ENCODE results near the gene MTRF1L.
"Not testable (repeated sequence)": the region's sequence is repeated elsewhere in the genome, so short reads cannot be mapped to it uniquely, and the experiment has no call there.

Gene MTRF1L

DNA sequence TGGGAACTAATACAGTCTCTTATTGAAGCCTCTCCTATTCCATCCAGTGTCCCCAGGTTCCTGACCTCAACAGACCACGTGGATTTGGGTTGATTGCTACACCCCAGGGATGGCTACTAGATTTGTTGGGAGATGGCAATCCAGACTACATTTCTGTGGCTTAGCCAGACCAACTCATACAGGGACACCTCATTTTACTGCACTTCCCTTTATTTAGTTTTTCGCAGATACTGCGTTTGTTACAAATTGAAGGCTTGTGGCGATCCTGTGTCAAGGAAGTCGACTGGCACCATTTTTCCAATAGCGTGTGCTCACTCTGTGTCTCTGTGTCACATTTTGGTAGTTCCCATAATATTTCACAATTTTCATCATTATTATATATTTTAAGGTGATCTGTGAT lies 10.3 kb upstream of the MTRF1L start:
- H3K4me2 ChIP-seq (ENCODE audit: low read length) = no peak overlapping the region
- H3K4me1 ChIP-seq (ENCODE audit: control insufficient read depth, low read length) = no peaks in the 10 kb centered on the region
- no peaks in the 10 kb centered on the region for H3K79me2 ChIP-seq (ENCODE audit: control insufficient read depth, low read length)
- no peak overlapping the region for H3K27ac ChIP-seq (ENCODE audit: low read depth, low read length)
- H3K9me3 ChIP-seq (ENCODE audit: control insufficient read depth, insufficient read depth, low read length) = no peaks in the 10 kb centered on the region
- H3K27me3 ChIP-seq (ENCODE audit: control insufficient read depth, low read length) = peaks cover 8% of the 10 kb centered on the region
- TF ChIP-seq EZH2phosphoT487 (IDR thresholded peaks at IDR 0.05; ENCODE audit: borderline replicate concordance, low read length) = no peak
- TF ChIP-seq, protein P1, sequence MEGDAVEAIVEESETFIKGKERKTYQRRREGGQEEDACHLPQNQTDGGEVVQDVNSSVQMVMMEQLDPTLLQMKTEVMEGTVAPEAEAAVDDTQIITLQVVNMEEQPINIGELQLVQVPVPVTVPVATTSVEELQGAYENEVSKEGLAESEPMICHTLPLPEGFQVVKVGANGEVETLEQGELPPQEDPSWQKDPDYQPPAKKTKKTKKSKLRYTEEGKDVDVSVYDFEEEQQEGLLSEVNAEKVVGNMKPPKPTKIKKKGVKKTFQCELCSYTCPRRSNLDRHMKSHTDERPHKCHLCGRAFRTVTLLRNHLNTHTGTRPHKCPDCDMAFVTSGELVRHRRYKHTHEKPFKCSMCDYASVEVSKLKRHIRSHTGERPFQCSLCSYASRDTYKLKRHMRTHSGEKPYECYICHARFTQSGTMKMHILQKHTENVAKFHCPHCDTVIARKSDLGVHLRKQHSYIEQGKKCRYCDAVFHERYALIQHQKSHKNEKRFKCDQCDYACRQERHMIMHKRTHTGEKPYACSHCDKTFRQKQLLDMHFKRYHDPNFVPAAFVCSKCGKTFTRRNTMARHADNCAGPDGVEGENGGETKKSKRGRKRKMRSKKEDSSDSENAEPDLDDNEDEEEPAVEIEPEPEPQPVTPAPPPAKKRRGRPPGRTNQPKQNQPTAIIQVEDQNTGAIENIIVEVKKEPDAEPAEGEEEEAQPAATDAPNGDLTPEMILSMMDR (IDR thresholded peaks at IDR 0.05; ENCODE audit: low read depth, low read length, poor library complexity, severe bottlenecking) = no peak
- no peaks in the 10 kb centered on the region for H3F3A ChIP-seq (ENCODE audit: control insufficient read depth, insufficient read depth)
- H3K9me2 ChIP-seq (replicated peaks; ENCODE audit: control insufficient read depth, low read length) = no peaks in the 10 kb centered on the region
- H3K4me3 ChIP-seq (ENCODE audit: low read length) = no peak overlapping the region
- H4K20me1 ChIP-seq (ENCODE audit: control insufficient read depth, insufficient read depth, low read depth, low read length) = no peaks in the 10 kb centered on the region
- H3K36me3 ChIP-seq (ENCODE audit: control insufficient read depth, low read length) = no peaks in the 10 kb centered on the region

DNA sequence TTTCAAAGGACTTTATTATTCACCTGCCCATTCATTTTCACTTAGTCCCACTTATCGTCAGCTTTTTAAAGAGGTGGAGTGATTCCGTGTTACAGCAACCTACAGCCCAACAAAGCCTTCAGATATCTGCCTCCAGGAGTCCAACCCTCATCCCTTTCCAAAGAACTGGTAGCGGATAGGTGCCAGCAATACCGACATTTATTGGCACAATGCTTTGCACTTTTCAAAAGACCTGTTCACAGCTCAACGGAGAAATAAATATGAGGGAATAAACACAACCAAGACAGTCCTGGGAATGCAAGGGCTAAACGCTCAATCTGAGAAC lies 819 bp upstream of the MTRF1L start:
- no peak for TF ChIP-seq EZH2phosphoT487 (IDR thresholded peaks at IDR 0.05; ENCODE audit: borderline replicate concordance, low read length)
- TF ChIP-seq, protein P1 (IDR thresholded peaks at IDR 0.05; ENCODE audit: low read depth, low read length, poor library complexity, severe bottlenecking) = no peak

DNA sequence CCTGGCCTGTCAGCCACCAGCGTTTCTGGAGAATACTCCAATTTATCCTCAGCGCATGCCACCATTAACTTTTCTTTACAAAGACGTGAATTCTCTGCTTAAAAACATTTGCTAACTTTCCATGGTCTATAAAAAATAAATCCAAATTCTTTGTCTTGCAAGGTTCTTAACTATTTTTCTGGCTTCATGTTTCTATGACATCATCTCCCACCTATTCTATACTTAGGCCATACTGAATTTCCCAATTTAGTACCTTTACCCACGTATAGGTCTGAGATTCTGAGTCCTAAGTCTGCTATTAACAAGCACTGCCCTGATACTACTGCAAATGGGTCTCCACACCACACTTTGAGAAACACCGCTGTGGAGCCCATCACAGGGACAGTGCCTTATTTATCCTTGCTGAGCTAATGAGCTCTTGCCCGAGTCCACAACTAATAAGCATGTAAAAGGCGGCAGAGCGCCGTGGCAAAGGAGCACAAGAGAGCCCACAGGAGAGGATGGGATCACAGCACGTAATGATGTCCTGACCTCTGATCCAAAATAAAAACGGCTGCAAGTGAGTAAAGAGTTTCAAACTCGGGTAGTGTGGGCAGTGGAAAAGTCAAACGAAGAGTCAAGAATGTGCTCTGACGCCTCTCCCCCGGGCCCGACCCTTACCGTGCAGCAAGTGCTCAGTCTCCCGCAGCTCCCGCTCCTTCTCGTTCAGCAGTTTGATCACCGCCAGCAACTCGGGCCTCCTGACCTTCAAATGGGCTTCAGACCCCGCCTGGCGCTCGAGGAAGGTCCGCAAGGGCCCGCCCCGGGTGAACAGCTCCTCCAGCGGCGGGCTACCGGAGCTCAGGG lies 519 bp downstream of the MTRF1L start:
- no peaks in the 10 kb centered on the region; the same call in none of the 2 replicates for H3F3A ChIP-seq (ENCODE audit: control insufficient read depth, insufficient read depth)
- H3K4me2 ChIP-seq (ENCODE audit: low read length) = peak overlapping the region; percentile 94
- peaks cover 6% of the 10 kb centered on the region; the same call in 1 of the 2 replicates for H4K20me1 ChIP-seq (ENCODE audit: control insufficient read depth, insufficient read depth, low read depth, low read length)
- peak overlapping the region; percentile 31 for H3K27ac ChIP-seq (ENCODE audit: low read depth, low read length)
- peak overlapping the region; percentile 94 for H3K4me3 ChIP-seq (ENCODE audit: low read length)
- H3K27me3 ChIP-seq (ENCODE audit: control insufficient read depth, low read length) = no peaks in the 10 kb centered on the region
- peaks cover 67% of the 10 kb centered on the region for H3K79me2 ChIP-seq (ENCODE audit: control insufficient read depth, low read length)
- TF ChIP-seq, protein P1 (IDR thresholded peaks at IDR 0.05; ENCODE audit: low read depth, low read length, poor library complexity, severe bottlenecking) = no peak
- TF ChIP-seq EZH2phosphoT487 (IDR thresholded peaks at IDR 0.05; ENCODE audit: borderline replicate concordance, low read length) = no peak
- peaks cover 32% of the 10 kb centered on the region for H3K4me1 ChIP-seq (ENCODE audit: control insufficient read depth, low read length)
- no peaks in the 10 kb centered on the region for H3K9me3 ChIP-seq (ENCODE audit: control insufficient read depth, insufficient read depth, low read length)
- H3K9me2 ChIP-seq (replicated peaks; ENCODE audit: control insufficient read depth, low read length) = no peaks in the 10 kb centered on the region
- peaks cover 29% of the 10 kb centered on the region for H3K36me3 ChIP-seq (ENCODE audit: control insufficient read depth, low read length)

More for the DNA sequence above, 819 bp upstream of the MTRF1L start:
- Histone ChIP-seq H4K20me1 (ENCODE audit: control insufficient read depth, insufficient read depth, low read depth, low read length) (peaks cover 6% of the 10 kb centered on the region; the same call in 1 of the 2 replicates), H3K9me3 (ENCODE audit: control insufficient read depth, insufficient read depth, low read length) (no peaks in the 10 kb centered on the region), H3K27me3 (ENCODE audit: control insufficient read depth, low read length) (no peaks in the 10 kb centered on the region), H3K9me2 (replicated peaks; ENCODE audit: control insufficient read depth, low read length) (no peaks in the 10 kb centered on the region), H3K36me3 (ENCODE audit: control insufficient read depth, low read length) (peaks cover 18% of the 10 kb centered on the region), H3K4me3 (ENCODE audit: low read length) (peak overlapping the region; percentile 94), H3K79me2 (ENCODE audit: control insufficient read depth, low read length) (peaks cover 55% of the 10 kb centered on the region), H3K4me2 (ENCODE audit: low read length) (peak overlapping the region; percentile 94), H3F3A (ENCODE audit: control insufficient read depth, insufficient read depth) (no peaks in the 10 kb centered on the region; the same call in none of the 2 replicates), H3K27ac (ENCODE audit: low read depth, low read length) (peak overlapping the region; percentile 31), H3K4me1 (ENCODE audit: control insufficient read depth, low read length) (peaks cover 32% of the 10 kb centered on the region)

DNA sequence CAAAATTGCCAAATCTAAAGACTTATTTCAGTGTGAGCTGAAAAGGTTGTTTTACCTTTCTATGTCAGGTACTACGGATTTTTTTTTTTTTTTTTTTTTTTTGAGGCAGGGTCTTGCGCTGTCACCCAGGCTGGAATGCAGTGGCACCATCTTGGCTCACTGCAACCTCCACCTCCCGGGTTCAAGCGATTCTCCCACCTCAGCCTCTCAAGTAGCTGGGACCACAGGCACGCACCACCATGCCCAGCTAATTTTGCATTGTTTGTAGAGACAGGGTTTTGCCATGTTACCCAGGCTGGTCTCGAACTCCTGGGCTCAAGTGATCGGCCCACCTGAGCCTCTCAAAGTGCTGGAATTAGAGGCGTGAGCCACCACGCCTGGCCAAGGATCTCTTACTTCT lies 1.7 kb downstream of the MTRF1L start:
- H3K9me2 ChIP-seq (replicated peaks; ENCODE audit: control insufficient read depth, low read length); H3K9me3 ChIP-seq (ENCODE audit: control insufficient read depth, insufficient read depth, low read length); H3K27me3 ChIP-seq (ENCODE audit: control insufficient read depth, low read length); H3F3A ChIP-seq (ENCODE audit: control insufficient read depth, insufficient read depth); H4K20me1 ChIP-seq (ENCODE audit: control insufficient read depth, insufficient read depth, low read depth, low read length); H3K27ac ChIP-seq (ENCODE audit: low read depth, low read length): not testable (repeated sequence)
- peaks cover 32% of the 10 kb centered on the region for H3K4me1 ChIP-seq (ENCODE audit: control insufficient read depth, low read length)
- peaks cover 79% of the 10 kb centered on the region for H3K79me2 ChIP-seq (ENCODE audit: control insufficient read depth, low read length)
- H3K36me3 ChIP-seq (ENCODE audit: control insufficient read depth, low read length) = peaks cover 41% of the 10 kb centered on the region
- peak overlapping the region; percentile 94 for H3K4me3 ChIP-seq (ENCODE audit: low read length)
- peak overlapping the region; percentile 94 for H3K4me2 ChIP-seq (ENCODE audit: low read length)

Measured in DOHH2 (cell line).